NCI-H2196 (cell line): ENCODE results near the gene ANO6.
"Not testable (repeated sequence)": the region's sequence is repeated elsewhere in the genome, so short reads cannot be mapped to it uniquely, and the experiment has no call there.

Experiments used
- DNase-seq: peaks from one replicate; lab custom pipeline; 2025; ENCODE audit not compliant: unreplicated experiment; lab: John Stamatoyannopoulos, UW

Gene ANO6

GRCh38 chr12:45397499-45397898, 181.6 kb downstream of the ANO6 start:
- not testable (repeated sequence) for DNase-seq

- no peak for DNase-seq
Observed at GRCh38 chr12:45398552-45398951, 182.7 kb downstream of the ANO6 start.

- peak; percentile 7 for DNase-seq
Observed at GRCh38 chr12:45400991-45401390, 185.1 kb downstream of the ANO6 start.

- DNase-seq: no peak
Observed at GRCh38 chr12:45402288-45402687, 186.4 kb downstream of the ANO6 start.

- no peak for DNase-seq
Observed at GRCh38 chr12:45406988-45407850, 191.3 kb downstream of the ANO6 start.

- no peak for DNase-seq
Observed at GRCh38 chr12:45407981-45408728, 192.3 kb downstream of the ANO6 start.

- no peak for DNase-seq
Observed at GRCh38 chr12:45408729-45409114, 192.8 kb downstream of the ANO6 start.

- DNase-seq: no peak
Observed at GRCh38 chr12:45409966-45410365, 194.1 kb downstream of the ANO6 start.

GRCh38 chr12:45411626-45412025, 195.7 kb downstream of the ANO6 start:
- DNase-seq: no peak

- no peak for DNase-seq
Observed at GRCh38 chr12:45415393-45415817, 199.5 kb downstream of the ANO6 start.

- no peak for DNase-seq
Observed at GRCh38 chr12:45416126-45416525, 200.2 kb downstream of the ANO6 start.

GRCh38 chr12:45418520-45418919, 202.6 kb downstream of the ANO6 start:
- DNase-seq: no peak

GRCh38 chr12:45419317-45419814, 203.5 kb downstream of the ANO6 start:
- no peak for DNase-seq

- no peak for DNase-seq
Observed at GRCh38 chr12:45421736-45422135, 205.8 kb downstream of the ANO6 start.

- DNase-seq: no peak
Observed at GRCh38 chr12:45423931-45424330, 208.0 kb downstream of the ANO6 start.

GRCh38 chr12:45425426-45425825, 209.5 kb downstream of the ANO6 start:
- no peak for DNase-seq

GRCh38 chr12:45426294-45426693, 210.4 kb downstream of the ANO6 start:
- DNase-seq: no peak

- no peak for DNase-seq
Observed at GRCh38 chr12:45427042-45427441, 211.1 kb downstream of the ANO6 start.

GRCh38 chr12:45429831-45430230, 213.9 kb downstream of the ANO6 start:
- no peak for DNase-seq

GRCh38 chr12:45431126-45431525, 215.2 kb downstream of the ANO6 start:
- no peak for DNase-seq

GRCh38 chr12:45432710-45433109, 216.8 kb downstream of the ANO6 start:
- DNase-seq: no peak

- no peak for DNase-seq
Observed at GRCh38 chr12:45433441-45433868, 217.6 kb downstream of the ANO6 start.
